ENCODE results near the gene KSR2. TPM values are rescaled to one million over a fixed set of nuclear protein-coding genes. Genes with fewer than 3 reads are reported as not detected.

KSR2 gene
- total and polyA plus RNA-seq, 2 of the 13 experiments (the other 11 are each of a cell fraction or from before 2014, with no cell fraction given) = 0.02 TPM; not detected in 1

GRCh38 chr12:117491711-117492110 is 477.1 kb downstream of the KSR2 start:
- Histone ChIP-seq H3K27me3 (ENCODE audit: control insufficient read depth in 1 of 2, insufficient read depth in 2 of 2, low read length in 2 of 2) (no peaks in the 10 kb centered on the region), H3K4me2 (ENCODE audit: low read depth, low read length) (no peak overlapping the region), H3K9ac (ENCODE audit: insufficient read depth, low read depth, low read length) (no peak overlapping the region), H2AFZ (ENCODE audit: low read length) (no peak overlapping the region), H3K4me3 (replicated peaks in 1 of 3; ENCODE audit: insufficient read depth in 1 of 3, low read depth in 2 of 3, low read length in 3 of 3) (no peak overlapping the region), H3K36me3 (replicated peaks in 1 of 2; ENCODE audit: control insufficient read depth in 1 of 2, insufficient read depth in 2 of 2, low read length in 2 of 2) (no peaks in the 10 kb centered on the region), H3K9me3 (ENCODE audit: low read length) (no peaks in the 10 kb centered on the region), H3K4me1 (ENCODE audit: insufficient read depth, low read length) (no peaks in the 10 kb centered on the region), H3K27ac (ENCODE audit: extremely low read length, insufficient read depth, low read length) (no peak overlapping the region), H3K79me2 (ENCODE audit: insufficient read depth, low read length) (no peaks in the 10 kb centered on the region), H4K20me1 (ENCODE audit: insufficient read depth, low read length) (no peaks in the 10 kb centered on the region)
- no peak for DNase-seq (ENCODE audit: low spot score)
- ChIA-PET CTCF (ENCODE audit: low intra/inter-chr PET ratio, low total read pairs) (no interaction called here), POLR2A (no interaction called here)
- ATAC-seq = no peak
- TF ChIP-seq PRDM15 (CRISPR knock-in tag; IDR thresholded peaks at IDR 0.05) (no peak), POGK (CRISPR knock-in tag; conservative IDR thresholded peaks at IDR 0.05) (no peak), KLF11 (CRISPR knock-in tag; IDR thresholded peaks at IDR 0.05) (no peak), ZNF761 (CRISPR knock-in tag; conservative IDR thresholded peaks at IDR 0.05) (no peak), NR2F1 (CRISPR knock-in tag; IDR thresholded peaks at IDR 0.05) (no peak)
- TF ChIP-seq, protein P1, sequence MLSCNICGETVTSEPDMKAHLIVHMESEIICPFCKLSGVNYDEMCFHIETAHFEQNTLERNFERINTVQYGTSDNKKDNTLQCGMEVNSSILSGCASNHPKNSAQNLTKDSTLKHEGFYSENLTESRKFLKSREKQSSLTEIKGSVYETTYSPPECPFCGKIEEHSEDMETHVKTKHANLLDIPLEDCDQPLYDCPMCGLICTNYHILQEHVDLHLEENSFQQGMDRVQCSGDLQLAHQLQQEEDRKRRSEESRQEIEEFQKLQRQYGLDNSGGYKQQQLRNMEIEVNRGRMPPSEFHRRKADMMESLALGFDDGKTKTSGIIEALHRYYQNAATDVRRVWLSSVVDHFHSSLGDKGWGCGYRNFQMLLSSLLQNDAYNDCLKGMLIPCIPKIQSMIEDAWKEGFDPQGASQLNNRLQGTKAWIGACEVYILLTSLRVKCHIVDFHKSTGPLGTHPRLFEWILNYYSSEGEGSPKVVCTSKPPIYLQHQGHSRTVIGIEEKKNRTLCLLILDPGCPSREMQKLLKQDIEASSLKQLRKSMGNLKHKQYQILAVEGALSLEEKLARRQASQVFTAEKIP (CRISPR knock-in tag; IDR thresholded peaks at IDR 0.05; ENCODE audit: borderline replicate concordance) = no peak
- TF ChIP-seq, protein P2, sequence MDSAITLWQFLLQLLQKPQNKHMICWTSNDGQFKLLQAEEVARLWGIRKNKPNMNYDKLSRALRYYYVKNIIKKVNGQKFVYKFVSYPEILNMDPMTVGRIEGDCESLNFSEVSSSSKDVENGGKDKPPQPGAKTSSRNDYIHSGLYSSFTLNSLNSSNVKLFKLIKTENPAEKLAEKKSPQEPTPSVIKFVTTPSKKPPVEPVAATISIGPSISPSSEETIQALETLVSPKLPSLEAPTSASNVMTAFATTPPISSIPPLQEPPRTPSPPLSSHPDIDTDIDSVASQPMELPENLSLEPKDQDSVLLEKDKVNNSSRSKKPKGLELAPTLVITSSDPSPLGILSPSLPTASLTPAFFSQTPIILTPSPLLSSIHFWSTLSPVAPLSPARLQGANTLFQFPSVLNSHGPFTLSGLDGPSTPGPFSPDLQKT (CRISPR knock-in tag; IDR thresholded peaks at IDR 0.05; ENCODE audit: borderline replicate concordance) = no peak
- WGBS (ENCODE audit: low lambda C conversion rate) = 30% methylated on average over 5 of the region's 7 CpGs
- in situ Hi-C loops (cut with HindIII; ENCODE audit: extremely low pct_ligation_motif_present, low pct_unique_long_range_greater_than_20kb) (no loop called here), intact Hi-C loops (cut with micrococcal nuclease; ENCODE audit: unreplicated experiment) (no loop called here)
- no TSS peak for BruUV-seq (replicated peaks)
- FAIRE-seq = no peak

Data from HepG2 (cell line).